ENCODE results near the gene FRMD1. TPM values are rescaled to one million over a fixed set of nuclear protein-coding genes. Genes with fewer than 3 reads are reported as not detected.

Gene FRMD1
- total and polyA plus RNA-seq, 10 of the 15 experiments (the other 5 are each of a cell fraction or from before 2014, with no cell fraction given): not detected

DNA sequence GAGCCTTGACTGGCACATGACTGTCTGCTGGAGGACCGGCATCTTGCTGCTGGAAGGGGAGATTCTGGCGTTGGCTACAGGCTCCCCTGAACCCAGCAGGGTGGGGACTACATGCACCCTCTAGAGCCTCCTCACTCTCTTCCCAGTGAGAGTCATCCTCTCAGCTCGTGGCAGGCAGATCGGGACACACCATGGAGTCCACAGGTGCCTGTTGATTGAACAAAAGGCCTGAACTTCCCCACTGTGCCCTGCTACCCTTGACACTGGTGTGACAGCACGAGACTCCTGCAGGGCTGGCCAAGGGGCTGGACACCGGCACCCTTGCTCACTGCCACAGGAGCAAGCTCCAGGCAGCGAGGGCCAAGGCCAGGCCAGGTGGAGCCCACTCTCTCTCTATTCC lies 8.2 kb downstream of the FRMD1 start (continued):
- TF ChIP-seq HSF1 (IDR thresholded peaks at IDR 0.05; ENCODE audit: low read depth, low read length): no peak
- TF ChIP-seq NR2C2 (IDR thresholded peaks at IDR 0.05; ENCODE audit: borderline replicate concordance, control insufficient read depth, insufficient read length, low read depth): no peak
- no peak for TF ChIP-seq ZBTB40 (IDR thresholded peaks at IDR 0.05; ENCODE audit: borderline replicate concordance)

- Histone ChIP-seq H3K79me2 (ENCODE audit: control insufficient read depth, insufficient read depth, low read length) (no peaks in the 10 kb centered on the region), H3K4me3 (no peak overlapping the region), H3K36me3 (ENCODE audit: control insufficient read depth in 2 of 2, insufficient read depth in 2 of 2, low read length in 1 of 2) (no peaks in the 10 kb centered on the region), H3K9ac (ENCODE audit: control insufficient read depth, insufficient read depth, low read length) (no peak overlapping the region), H3K27ac (ENCODE audit: control insufficient read depth, insufficient read depth) (no peak overlapping the region), H3K9me3 (replicated peaks; ENCODE audit: control insufficient read depth, insufficient read depth, low read length) (no peaks in the 10 kb centered on the region), H3K4me1 (ENCODE audit: control insufficient read depth, insufficient read depth, low read length) (no peaks in the 10 kb centered on the region), H4K20me1 (ENCODE audit: control insufficient read depth, insufficient read depth) (no peaks in the 10 kb centered on the region), H3K27me3 (replicated peaks in 1 of 2; ENCODE audit: control insufficient read depth in 2 of 2, insufficient read depth in 2 of 2, low read length in 1 of 2) (no peaks in the 10 kb centered on the region), H3K4me2 (ENCODE audit: control insufficient read depth, insufficient read depth) (no peak overlapping the region), H2AFZ (ENCODE audit: control insufficient read depth, low read depth, low read length) (no peak overlapping the region)
- no peak for TF ChIP-seq BACH1 (IDR thresholded peaks at IDR 0.05; ENCODE audit: borderline replicate concordance)
- TF ChIP-seq E4F1 (IDR thresholded peaks at IDR 0.05; ENCODE audit: borderline replicate concordance, partially characterized antibody): no peak
- no peak for TF ChIP-seq RBBP5 (conservative IDR thresholded peaks at IDR 0.05)
- no peak for TF ChIP-seq EP300 (IDR thresholded peaks at IDR 0.05; ENCODE audit: borderline replicate concordance in 1 of 2, control insufficient read depth in 1 of 2, low read depth in 2 of 2, low read length in 2 of 2)
- TF ChIP-seq ETV6 (conservative IDR thresholded peaks at IDR 0.05 in 1 of 2, IDR thresholded peaks at IDR 0.05 in 1 of 2; ENCODE audit: borderline replicate concordance in 1 of 2, low read depth in 1 of 2): no peak
- TF ChIP-seq NR2C2 (IDR thresholded peaks at IDR 0.05; ENCODE audit: borderline replicate concordance, control insufficient read depth, insufficient read length, low read depth): no peak
- no peak for TF ChIP-seq SMAD1 (IDR thresholded peaks at IDR 0.05; ENCODE audit: low read depth, partially characterized antibody)
- no peak for TF ChIP-seq STAT3 (IDR thresholded peaks at IDR 0.05; ENCODE audit: low read depth, low read length)
- TF ChIP-seq POLR2AphosphoS5 (IDR thresholded peaks at IDR 0.05; ENCODE audit: low read length): no peak
- no peak for TF ChIP-seq YY1 (IDR thresholded peaks at IDR 0.05; ENCODE audit: low read depth, low read length)
- no peak for TF ChIP-seq DPF2 (IDR thresholded peaks at IDR 0.05)
- no peak for TF ChIP-seq ZNF24 (IDR thresholded peaks at IDR 0.05)
- CTCF ChIA-PET: no interaction called here
- SMC1A ChIA-PET (ENCODE audit: uncharacterized antibody, unreplicated experiment): no interaction called here
- WGBS (ENCODE audit: insufficient coverage, insufficient replicate concordance, low lambda C conversion rate, missing lambda C conversion rate): 66% methylated on average over 23 of the region's 24 CpGs
- POLR2A ChIA-PET: no interaction called here
- intact Hi-C loops (cut with micrococcal nuclease; ENCODE audit: unreplicated experiment): no loop called here
- no peak for ATAC-seq
- in situ Hi-C loops (cut with MboI): no loop called here
- DNase-seq (ENCODE audit: low read depth, low spot score): no peak
- RAD21 ChIA-PET (ENCODE audit: unreplicated experiment): no interaction called here
- FAIRE-seq: no peak
- BruUV-seq (replicated peaks): no TSS peak
These were observed 11.8 kb downstream of the FRMD1 start for GRCh38 chr6:168067081-168067759.
